HG03103 (cell line): ENCODE results near the gene PNPLA2.
A peak's percentile ranks its signal among the peaks of the same experiment; 100 is the strongest.

ENCODE experiments used
- ATAC-seq: cut with Tn5 transposase; IDR thresholded peaks from one replicate; pipeline ENCODE4 v1.9.1; 2021; ENCODE audit warnings: low read depth; ENCODE audit not compliant: unreplicated experiment

The PNPLA2 gene

DNA sequence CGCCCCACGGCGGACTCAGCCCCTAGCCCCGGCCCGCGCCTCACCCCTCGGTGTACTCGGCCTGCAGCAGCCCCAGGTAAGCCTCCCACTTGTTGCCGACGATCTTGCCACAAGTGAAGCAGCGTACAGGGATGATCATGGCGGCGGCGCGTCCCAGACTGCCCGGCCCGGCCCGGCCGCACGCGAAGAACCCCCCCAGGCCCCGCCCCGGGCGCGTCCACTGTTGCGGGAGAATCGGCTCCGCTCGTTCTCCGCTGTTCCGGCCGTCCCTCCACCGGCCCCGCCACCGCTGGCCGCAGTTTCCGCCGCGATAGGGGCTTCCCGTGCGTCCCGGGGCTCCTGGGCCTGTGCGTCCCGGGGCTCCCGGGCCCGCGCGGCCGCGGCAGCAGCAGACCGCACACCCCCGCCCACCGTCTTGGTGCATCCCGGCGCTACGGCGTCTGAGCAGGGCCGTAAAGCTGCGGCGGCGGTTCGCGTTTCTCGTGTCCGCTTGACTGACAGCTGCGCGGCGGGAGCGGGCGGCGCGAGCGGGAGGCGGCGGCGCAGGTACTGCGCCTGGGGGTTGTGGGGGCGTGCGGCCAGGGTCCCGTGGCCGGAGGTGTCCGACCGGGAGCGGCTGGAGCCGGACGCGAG lies 23.8 kb downstream of the PNPLA2 start, which contains the start of the genes POLR2L and TSPAN4:
Gene POLR2L, minus strand, starts transcription at position 160 of the 633 bp plus-strand sequence. Its CDS starts 21 bp downstream, at position 139.
Gene TSPAN4, plus strand, starts transcription at position 483 of the 633 bp plus-strand sequence. CDS start 7,453 bp downstream, outside the sequence.
- ATAC-seq = peak; percentile 45

DNA sequence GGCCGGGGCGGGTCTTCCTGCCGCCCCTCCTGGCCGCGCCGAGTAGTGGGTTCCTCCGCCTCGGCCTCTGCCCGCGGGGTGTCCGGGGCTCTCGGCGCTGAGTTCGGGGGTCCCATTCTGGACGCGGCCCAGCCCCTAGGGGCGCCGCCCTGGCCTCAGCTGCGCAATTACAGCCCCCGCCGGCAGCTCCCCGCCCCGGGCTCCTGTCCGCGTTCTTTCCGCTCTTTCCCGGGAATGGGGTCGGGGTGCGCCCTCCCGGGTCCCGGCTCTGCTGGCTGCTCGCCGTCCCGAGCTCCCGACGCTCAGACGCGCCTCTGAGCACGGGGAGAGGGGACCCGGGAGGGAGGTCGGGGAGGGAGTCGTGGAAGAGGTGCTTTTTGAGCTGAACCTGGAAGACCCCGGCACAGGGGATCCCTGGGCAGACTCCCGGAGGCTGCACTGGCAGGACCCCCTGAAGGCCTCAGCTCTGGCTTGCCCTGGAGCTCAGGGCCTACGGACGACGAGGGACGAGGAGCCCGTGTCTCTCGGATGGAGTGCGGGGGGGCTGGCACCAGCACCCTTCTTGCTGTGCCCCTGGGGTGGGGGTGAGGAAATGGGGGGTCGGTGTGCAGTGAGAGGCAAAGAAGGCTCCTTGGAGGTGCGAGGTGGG lies 24.5 kb downstream of the PNPLA2 start:
- ATAC-seq = no peak

DNA sequence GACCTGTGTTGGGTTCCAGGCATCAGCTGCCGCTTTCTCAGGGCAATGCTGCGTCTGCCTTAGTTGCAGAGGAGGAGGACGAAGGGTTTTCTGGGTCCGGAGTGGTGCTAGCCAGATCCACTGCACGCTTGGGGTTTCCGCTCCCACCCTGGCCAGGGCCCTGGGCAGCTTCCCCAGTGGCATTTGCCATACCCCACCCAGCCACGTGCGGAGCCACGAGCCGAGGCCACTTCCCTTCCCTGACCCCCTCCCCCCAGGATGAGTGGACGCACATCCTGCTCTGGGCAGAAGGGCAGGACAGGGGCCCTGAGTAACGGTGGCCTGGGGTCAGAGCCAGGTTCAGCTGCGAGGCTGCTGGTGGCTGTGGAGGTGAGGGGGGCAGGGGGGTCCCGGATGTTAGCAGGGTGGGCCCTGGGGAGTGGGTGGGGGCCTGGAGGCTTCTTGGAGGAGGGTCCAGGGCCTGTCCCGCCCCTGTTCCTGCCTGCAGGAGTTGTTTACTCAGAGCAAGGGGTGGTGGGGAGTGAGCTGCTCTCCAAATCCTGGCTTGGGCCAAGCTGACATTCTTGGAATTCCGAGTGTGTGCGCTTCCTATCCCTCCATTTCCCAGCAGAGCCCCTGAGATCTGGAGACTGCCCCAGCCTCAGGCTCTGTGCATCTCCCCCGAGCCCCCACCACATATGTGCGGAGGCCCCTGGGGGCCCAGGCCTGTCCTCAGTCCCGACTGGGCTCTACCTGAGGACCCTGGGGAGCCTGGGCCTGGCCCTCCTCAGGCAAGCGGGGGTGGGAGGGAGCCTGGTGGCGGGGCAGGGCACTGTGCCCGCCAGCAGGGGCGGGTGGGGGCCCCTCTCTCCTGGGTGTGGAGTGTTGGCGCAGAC lies 25.3 kb downstream of the PNPLA2 start:
- ATAC-seq = no peak

DNA sequence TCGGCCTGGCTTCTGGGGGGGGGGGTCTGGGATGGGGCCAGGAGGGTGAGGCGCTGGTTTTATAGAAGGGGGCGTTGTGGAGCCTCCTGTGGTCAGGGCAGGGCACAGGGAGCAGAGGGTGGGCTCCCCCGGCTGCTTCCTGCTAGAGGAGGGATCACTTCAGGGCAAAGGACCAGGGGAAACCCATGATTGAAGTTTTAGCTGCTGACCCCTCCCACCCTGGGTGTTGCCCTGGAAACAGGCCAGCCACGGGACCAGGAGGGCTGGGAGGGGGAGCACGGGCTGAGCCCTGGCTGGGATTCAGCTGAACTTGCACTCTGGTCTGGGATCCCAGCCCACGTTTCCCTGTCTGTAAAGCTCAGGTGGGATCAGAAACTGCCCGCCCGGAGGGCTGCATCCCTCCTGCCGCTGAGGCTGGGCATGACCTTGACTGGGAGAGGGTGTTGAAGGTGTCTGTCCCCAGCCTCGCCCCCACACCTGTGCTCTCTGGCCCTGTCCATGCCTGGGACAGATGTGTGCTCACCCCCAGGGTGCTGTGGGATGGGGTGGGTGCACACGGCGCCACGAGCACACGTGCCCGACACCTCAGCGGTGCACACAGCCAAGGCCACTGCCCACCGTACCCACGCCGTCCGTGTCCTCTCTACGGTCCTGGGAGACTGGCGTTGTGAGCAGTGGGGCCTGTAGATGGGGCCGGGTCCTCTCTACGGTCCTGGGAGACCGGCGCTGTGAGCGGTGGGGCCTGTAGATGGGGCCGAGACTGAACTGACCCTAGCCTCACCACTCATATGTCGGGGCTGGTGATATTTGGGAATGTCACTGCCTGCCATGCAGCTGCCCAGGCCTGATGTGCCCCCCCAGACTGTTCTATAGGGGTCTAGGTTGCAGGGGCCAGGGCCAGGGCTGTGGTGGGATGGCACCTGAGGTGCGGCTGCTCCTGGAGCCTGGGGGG lies 26.3 kb downstream of the PNPLA2 start:
- no peak for ATAC-seq

DNA sequence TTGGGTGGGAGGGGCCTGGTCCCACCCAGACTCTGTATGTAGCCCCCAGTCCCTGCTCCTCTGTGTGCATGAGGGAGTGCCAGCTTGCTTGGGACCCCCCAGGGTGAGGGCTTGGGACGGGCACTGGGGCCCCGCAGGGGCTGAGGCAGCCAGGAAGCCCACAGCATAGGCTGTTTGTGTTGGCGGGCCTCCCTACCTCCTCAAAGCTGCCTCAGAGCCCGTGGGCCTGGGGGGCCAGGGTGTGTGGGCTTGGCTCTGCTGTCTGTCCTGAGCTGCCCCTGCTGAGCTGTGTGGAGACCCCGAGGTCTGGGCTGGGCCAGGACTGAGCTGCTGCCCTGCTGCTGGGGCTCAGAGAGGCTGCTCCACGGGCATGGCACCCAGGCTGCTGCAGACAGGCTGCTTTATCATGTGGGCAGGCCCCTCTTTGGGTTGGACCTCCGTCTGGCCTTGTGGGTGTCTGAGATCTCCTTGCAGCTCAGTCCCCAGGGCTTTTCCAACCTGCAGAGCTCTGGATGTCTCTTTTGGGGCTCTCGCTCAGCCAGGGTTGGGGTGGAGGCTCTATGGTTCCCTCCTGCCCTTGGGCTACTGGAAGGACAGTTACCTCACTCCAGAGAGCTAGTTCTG lies 27.3 kb downstream of the PNPLA2 start:
- no peak for ATAC-seq

DNA sequence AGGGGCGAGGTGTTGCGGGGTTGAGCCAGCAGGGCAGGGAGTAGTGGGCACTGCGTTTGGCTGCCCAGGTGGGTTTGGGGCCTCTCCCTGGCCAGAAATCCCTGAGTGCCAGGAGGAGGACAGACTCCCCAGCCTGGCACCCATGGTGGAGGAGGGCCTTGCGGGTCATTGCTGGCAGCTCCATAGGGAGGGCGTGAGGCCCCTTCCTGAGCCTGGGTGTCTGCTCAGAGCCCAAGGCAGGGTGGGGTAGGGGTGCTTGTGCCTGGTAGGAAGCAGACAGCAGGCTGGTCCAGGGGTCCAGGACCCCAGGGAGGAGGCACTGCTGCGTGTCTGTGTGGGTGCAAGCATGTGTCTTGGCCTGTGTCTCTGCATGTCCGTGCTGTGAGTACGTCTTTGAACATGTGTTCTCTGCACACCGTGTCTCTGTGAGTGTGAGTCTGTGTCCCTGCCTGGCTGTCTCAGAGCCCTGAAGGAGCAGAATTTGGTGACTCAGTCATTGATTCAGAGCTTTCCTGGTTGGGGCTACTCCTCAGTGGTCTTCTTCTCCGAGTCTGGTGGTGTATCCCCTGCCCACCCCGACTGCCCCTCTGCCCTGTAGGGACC lies 27.9 kb downstream of the PNPLA2 start:
- ATAC-seq = no peak

DNA sequence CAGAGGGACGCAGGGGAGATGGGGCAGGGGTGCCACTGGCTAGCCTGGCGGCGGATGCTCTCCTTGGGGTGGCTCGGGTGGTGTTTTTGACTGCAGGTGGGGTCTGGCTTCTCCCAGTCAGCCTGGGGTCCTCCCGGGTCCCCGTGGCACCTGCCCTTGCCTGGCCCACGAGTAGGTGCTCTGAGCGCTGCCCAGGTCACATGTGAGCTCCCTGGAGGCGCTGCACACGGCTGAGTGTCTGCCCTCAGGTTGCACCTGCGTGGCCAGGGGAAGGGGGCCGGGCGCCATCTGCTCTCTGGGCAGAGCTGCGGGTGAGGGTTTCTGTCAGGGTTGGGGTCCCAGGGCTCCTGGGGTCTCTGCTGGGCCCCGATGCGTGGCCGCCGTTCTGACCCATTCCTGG lies 29.2 kb downstream of the PNPLA2 start:
- no peak for ATAC-seq

DNA sequence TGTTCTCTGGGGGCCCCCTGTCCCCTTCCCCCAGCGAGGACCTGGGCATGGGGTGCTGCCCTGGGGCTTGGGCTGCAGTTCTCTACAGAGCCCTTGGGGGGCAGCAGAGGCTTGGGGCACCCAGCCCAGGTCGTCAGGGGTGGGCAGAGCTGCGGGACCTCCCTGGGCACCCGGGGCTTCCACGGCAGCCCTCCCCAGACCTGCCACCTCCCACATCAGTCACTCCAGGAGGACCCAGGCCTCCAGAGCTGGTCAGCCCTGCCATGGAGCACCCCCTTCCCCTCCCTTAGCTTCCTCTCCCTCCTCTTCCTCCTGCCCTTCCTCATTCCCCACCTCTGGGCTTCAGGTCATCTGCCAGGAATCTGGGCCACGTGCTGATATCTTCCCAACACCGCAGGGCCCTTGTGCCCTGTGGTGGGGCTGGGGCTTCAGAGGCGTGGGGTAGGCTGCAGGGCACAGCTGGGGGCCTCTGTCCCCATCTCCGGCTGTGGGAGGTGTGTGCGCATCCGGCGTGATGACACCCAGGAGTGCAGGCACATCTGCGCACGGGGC lies 29.7 kb downstream of the PNPLA2 start:
- no peak for ATAC-seq

DNA sequence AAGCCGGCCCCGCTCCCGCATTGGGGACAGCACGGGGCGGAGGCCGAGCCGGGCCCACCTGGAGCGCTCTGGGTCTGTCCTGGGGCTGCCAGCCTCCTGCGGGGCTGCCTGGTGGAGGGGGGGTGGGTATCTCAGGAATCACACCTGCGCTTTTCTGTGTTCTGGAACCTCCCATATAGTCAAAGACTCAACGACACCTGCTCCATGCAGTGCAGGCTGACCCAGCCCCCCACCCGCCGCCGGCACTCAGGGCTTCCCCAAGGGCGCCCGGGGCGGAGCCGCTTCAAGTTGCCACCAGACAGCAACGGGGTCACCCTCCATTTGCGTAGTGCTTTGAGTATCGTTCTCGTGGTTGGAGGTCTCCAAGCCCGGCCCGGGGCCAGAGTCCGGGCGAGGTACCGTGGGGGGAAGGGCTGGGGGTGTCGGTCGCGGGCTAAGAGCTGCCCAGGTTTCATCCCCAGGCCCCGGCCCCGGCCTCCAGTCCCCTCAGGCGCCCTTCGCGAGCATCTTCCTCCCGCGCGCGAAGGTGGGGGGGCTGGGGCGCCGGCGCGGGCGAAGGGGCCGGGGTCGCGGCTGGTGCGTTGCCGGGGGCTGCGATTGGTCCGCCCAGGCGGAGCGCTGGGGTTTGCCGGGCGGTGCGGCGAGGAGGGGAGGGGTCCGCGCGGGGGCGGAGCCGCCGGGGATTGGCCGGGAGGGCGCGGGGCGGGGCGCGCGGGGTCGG lies 30.6 kb downstream of the PNPLA2 start:
- no peak for ATAC-seq

DNA sequence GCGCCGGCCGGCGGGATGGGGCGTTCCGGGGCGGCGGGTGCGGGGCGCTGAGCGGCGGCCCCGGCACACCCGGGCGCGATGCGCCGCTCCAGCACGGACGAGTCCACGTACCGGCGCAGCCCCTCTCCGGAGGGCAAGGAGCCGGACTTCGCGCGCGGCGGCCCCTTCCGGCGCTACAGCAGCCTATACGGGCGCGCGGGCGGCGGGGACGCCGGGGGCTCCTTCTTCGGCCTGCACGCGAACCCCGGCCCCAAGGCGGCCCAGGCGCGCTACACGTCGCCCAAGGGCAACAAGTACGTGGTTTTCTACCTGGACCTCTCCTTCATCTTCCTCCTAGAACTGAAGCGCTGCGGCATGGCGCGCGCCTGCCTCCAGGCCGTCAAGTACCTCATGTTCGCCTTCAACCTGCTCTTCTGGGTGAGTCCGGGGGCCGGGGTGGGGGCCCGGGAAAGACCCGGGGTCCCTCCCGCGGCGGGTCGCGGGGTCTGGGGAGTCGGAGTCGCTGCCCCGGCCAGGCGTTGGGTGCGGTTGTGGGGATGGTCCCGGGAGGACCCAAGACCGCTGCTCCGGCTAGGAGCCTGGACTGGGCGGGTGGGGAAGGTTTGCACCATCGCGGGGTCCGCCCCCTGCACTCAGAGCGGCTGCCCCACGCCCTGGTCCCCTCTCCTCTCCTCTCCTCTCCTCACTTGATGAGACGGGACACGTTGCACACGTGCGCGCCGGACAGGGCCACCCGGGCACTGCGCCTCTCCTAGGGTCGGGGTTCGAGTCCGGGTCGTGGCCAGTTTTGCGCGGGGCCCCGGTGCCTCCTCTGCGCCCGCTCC lies 31.4 kb downstream of the PNPLA2 start:
- no peak for ATAC-seq

DNA sequence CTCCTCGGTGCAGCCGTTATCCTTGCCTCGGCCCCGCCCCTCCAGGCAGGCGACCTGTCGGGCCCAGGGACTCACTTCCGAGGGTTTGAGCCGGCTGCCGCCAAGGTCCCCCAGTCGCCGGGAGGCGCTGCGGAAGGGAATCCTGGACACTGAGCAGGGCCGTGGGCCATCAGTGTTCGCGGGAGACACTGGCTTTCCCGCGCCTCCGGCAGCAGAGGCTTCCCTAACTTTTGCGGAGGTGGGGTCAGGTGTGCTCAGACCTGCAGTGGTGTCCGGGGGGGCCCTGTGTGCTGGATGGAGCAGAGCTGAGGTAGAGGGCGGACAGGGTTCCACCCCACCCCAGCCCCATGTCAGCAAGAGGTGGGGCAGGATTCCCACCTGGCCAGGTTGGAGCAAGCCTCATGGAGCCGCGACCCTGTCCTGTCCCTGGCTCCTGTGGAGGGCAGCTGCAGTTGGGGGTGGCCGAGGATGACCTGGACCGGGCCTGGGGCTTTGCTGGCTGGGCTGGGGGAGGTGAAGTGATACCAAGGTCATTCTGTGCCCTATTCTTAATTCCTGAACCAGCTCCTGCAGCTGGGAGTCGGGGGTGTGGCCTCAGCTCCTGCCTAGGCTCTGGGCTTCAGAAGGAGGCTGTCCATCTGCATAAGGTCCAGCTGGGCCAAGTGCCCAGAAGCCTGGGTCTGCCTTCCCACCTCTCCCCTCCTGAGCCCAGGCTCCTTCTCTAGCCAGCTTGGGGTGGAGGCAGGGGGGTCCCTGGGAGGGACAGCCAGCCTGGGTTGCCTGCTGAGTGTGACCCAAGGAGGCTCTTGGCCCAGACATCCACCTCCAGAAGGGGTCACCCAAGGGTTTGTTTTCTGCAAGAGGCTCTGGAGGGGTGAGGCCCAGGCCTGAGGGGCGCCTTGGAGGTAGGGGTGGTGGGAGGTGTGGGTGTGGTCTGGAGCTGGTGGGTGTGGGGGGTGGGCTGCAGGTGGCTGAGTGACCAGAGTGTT lies 32.4 kb downstream of the PNPLA2 start:
- no peak for ATAC-seq

DNA sequence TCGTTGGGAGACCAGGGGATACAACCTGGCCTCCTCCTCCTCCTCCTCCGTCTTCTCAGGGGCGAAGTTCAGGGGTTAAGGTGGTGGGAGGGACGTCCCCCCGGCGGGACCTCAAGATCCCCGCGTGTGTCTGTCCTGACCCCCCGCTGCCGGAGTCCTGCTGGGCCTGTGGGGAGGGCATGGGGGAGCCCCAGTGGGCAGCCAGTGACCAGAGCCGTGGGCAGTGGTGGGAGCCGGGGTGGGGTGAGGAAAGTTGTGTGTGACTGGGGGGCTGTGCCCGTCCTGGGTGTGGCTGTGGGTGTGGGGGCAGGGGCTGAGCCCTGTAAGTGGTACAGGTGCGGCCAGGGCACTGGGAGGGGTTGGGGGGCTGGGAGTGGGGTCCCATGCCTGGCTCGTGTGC lies 34.0 kb downstream of the PNPLA2 start:
- ATAC-seq = no peak

DNA sequence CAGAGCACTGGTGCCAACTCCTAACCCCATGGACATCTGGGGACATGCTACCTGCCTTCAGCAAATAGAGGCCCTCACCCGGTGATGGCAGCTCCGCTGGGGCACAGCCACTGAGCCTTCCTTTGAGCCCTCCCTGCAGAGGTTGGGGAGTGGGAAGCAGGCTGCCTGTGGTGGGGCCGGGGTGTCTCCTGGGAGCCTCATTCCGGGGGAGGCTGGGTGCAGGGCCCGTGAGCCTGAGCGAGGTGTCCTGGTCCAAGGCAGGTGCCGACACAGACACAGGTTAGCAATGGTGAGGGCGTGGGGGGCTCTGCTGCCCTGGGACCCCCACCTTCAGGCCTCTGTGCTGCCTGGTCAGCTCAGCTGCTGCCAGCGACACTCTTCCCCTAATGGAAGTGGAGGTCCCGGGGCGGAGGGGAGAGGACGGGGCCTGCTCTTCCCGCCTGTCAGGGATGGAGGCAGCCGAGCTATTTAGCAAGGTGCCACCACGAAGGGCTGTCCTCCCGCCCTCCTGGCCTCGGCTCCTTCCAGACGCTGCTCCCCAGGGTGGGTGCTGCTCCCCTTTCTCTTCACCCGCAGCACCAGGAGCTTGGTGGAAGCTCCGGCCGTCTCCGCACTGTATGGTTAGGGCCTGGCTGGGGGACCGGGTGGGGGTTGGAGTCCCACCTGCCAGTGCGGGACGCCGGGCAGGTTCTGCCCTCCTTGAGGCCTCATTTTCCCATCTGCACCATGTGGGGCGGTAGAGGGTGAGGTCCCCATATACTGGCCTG lies 35.2 kb downstream of the PNPLA2 start:
- ATAC-seq = no peak

DNA sequence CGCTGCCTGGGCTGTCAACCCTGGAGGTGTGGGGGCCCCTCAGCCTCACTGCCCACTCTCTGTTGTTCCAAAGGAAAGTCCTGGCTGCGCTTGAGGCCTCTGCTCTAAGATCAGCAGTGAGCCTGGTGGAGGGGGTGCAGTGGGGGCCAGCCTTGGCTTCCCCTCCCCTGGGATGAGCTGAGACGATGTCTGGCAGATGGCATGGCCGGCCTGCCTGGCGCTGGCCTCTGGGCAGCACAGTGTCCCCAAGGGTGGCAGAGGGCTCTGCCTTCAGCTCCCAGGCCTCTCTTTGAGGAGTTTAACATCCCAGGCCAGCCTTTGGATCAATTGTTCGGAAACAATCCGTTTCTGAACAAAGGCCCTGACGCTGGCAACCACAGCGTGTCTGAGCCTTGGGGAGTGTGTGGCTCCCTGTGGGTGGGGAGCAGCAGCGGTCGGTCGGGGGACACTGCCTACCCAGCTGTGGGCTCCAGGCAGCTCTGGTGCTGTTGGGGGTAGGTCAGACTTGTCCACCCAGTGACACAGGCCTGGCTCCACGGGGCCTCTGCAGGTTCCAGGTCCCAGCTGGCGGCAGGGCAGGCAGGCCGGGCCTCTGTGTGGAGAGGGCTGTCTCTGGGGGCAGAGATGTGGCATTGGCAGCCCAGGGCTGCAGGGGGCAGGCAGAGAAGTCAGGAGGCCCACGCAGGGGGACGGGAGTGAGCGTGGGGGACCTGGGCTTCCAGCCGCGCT lies 36.1 kb downstream of the PNPLA2 start:
- ATAC-seq = no peak

DNA sequence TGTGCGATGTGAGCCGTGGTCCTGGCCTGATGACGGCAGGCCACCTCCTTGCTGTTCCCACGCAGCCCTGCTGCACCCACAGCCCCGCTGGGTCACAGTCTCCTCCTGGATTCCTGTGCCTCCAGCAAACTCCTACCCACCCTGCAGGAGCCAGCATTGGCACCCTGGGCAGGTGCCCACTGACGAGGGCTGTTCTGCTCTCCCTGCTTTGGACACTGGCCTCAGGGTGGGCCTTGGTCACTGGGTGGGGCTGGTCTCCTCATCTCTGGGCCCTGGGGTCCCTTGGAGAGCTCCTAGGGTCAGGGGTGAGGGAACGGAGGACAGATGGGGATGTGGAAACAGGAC lies 36.6 kb downstream of the PNPLA2 start:
- ATAC-seq = no peak
